ENCODE measurements around the gene ODAM.
"Not testable (repeated sequence)": the region's sequence is repeated elsewhere in the genome, so short reads cannot be mapped to it uniquely, and the experiment has no call there.

The ODAM gene

GRCh38 chr4:70191647-70192046 is 3.9 kb upstream of the ODAM start:
- DNase-seq, result no peak
- Histone ChIP-seq H3K27me3 (replicated peaks in 2 of 5; ENCODE audit: control insufficient read depth in 4 of 5, insufficient read depth in 5 of 5, low read length in 4 of 5) (no peaks in the 10 kb centered on the region), H3K4me3 (ENCODE audit: control insufficient read depth in 1 of 7, extremely low read depth in 1 of 7, insufficient read depth in 4 of 7, low read depth in 2 of 7, low read length in 6 of 7) (no peak overlapping the region), H3K27ac (ENCODE audit: insufficient read depth in 1 of 2, low read depth in 1 of 2, low read length in 2 of 2, poor library complexity in 1 of 2, severe bottlenecking in 2 of 2) (no peak overlapping the region), H3K36me3 (ENCODE audit: control insufficient read depth in 4 of 4, insufficient read depth in 4 of 4, low read length in 3 of 4) (no peaks in the 10 kb centered on the region), H3K9me3 (ENCODE audit: control extremely low read depth in 1 of 5, control insufficient read depth in 4 of 5, insufficient read depth in 2 of 5, low read depth in 1 of 5, low read length in 4 of 5) (no peaks in the 10 kb centered on the region), H3K4me1 (ENCODE audit: control extremely low read depth in 1 of 4, control insufficient read depth in 4 of 4, insufficient read depth in 4 of 4, low read length in 3 of 4) (no peaks in the 10 kb centered on the region)
- POLR2A ChIA-PET, result no interaction called here
- WGBS (ENCODE audit: insufficient coverage), result no CpG with 5 or more reads among the region's 1 CpG
- CTCF ChIA-PET, result no interaction called here

GRCh38 chr4:70192895-70193294 is 2.6 kb upstream of the ODAM start:
- H3K9me3 ChIP-seq (ENCODE audit: control extremely low read depth in 1 of 5, control insufficient read depth in 4 of 5, insufficient read depth in 2 of 5, low read depth in 1 of 5, low read length in 4 of 5), result no peaks in the 10 kb centered on the region
- no peak overlapping the region for H3K27ac ChIP-seq (ENCODE audit: insufficient read depth in 1 of 2, low read depth in 1 of 2, low read length in 2 of 2, poor library complexity in 1 of 2, severe bottlenecking in 2 of 2)
- DNase-seq, result no peak
- POLR2A ChIA-PET, result no interaction called here
- WGBS (ENCODE audit: insufficient coverage), result no CpG with 5 or more reads among the region's 2 CpGs
- CTCF ChIA-PET, result no interaction called here
- no peaks in the 10 kb centered on the region for H3K4me1 ChIP-seq (ENCODE audit: control extremely low read depth in 1 of 4, control insufficient read depth in 4 of 4, insufficient read depth in 4 of 4, low read length in 3 of 4)
- H3K4me3 ChIP-seq (ENCODE audit: control insufficient read depth in 1 of 7, extremely low read depth in 1 of 7, insufficient read depth in 4 of 7, low read depth in 2 of 7, low read length in 6 of 7), result no peak overlapping the region
- no peaks in the 10 kb centered on the region for H3K36me3 ChIP-seq (ENCODE audit: control insufficient read depth in 4 of 4, insufficient read depth in 4 of 4, low read length in 3 of 4)
- no peaks in the 10 kb centered on the region for H3K27me3 ChIP-seq (replicated peaks in 2 of 5; ENCODE audit: control insufficient read depth in 4 of 5, insufficient read depth in 5 of 5, low read length in 4 of 5)

GRCh38 chr4:70196857-70197256 is 1.3 kb downstream of the ODAM start:
- no CpG with 5 or more reads among the region's 2 CpGs for WGBS (ENCODE audit: insufficient coverage)
- CTCF ChIA-PET, result no interaction called here
- DNase-seq, result no peak

DNA sequence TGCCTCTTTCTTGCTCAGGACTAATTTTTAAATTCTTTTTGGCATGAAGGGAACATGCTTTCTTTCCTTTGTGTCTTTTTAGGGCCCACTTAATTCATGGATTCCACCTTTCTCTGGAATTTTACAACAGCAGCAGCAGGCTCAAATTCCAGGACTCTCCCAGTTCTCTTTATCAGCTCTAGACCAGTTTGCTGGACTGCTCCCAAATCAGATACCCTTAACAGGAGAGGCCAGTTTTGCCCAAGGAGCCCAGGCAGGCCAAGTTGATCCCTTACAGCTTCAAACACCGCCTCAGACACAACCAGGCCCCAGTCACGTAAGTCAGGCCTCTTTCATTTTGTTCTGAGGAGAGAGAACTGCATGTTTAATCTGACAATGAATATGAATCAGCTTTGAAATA is 2.3 kb downstream of the ODAM start:
- no peaks in the 10 kb centered on the region for H3K36me3 ChIP-seq (ENCODE audit: control insufficient read depth in 4 of 4, insufficient read depth in 4 of 4, low read length in 3 of 4)
- ChIA-PET POLR2A (no interaction called here), CTCF (no interaction called here)
- H3K27ac ChIP-seq (ENCODE audit: insufficient read depth in 1 of 2, low read depth in 1 of 2, low read length in 2 of 2, poor library complexity in 1 of 2, severe bottlenecking in 2 of 2), result no peak overlapping the region
- peaks cover 0 to 2% (median 0%) of the 10 kb centered on the region in 5 experiments for H3K27me3 ChIP-seq (replicated peaks in 2 of 5; ENCODE audit: control insufficient read depth in 4 of 5, insufficient read depth in 5 of 5, low read length in 4 of 5)
- DNase-seq, result no peak
- no peak overlapping the region for H3K4me3 ChIP-seq (ENCODE audit: control insufficient read depth in 1 of 7, extremely low read depth in 1 of 7, insufficient read depth in 4 of 7, low read depth in 2 of 7, low read length in 6 of 7)
- WGBS (ENCODE audit: insufficient coverage), result no CpG with 5 or more reads among the region's 2 CpGs
- H3K9me3 ChIP-seq (ENCODE audit: control extremely low read depth in 1 of 5, control insufficient read depth in 4 of 5, insufficient read depth in 2 of 5, low read depth in 1 of 5, low read length in 4 of 5), result no peaks in the 10 kb centered on the region
- no peaks in the 10 kb centered on the region for H3K4me1 ChIP-seq (ENCODE audit: control extremely low read depth in 1 of 4, control insufficient read depth in 4 of 4, insufficient read depth in 4 of 4, low read length in 3 of 4)

More at GRCh38 chr4:70196857-70197256, 1.3 kb downstream of the ODAM start:
- Histone ChIP-seq H3K36me3 (ENCODE audit: control insufficient read depth in 4 of 4, insufficient read depth in 4 of 4, low read length in 3 of 4) (no peaks in the 10 kb centered on the region), H3K27ac (ENCODE audit: insufficient read depth in 1 of 2, low read depth in 1 of 2, low read length in 2 of 2, poor library complexity in 1 of 2, severe bottlenecking in 2 of 2) (no peak overlapping the region), H3K4me1 (ENCODE audit: control extremely low read depth in 1 of 4, control insufficient read depth in 4 of 4, insufficient read depth in 4 of 4, low read length in 3 of 4) (no peaks in the 10 kb centered on the region), H3K27me3 (replicated peaks in 2 of 5; ENCODE audit: control insufficient read depth in 4 of 5, insufficient read depth in 5 of 5, low read length in 4 of 5) (peaks cover 0 to 2% (median 0%) of the 10 kb centered on the region in 5 experiments), H3K9me3 (ENCODE audit: control extremely low read depth in 1 of 5, control insufficient read depth in 4 of 5, insufficient read depth in 2 of 5, low read depth in 1 of 5, low read length in 4 of 5) (no peaks in the 10 kb centered on the region), H3K4me3 (ENCODE audit: control insufficient read depth in 1 of 7, extremely low read depth in 1 of 7, insufficient read depth in 4 of 7, low read depth in 2 of 7, low read length in 6 of 7) (no peak overlapping the region)
- POLR2A ChIA-PET, result no interaction called here

GRCh38 chr4:70203601-70204000 is 8.1 kb downstream of the ODAM start:
- no CpG with 5 or more reads among the region's 1 CpG for WGBS (ENCODE audit: insufficient coverage)
- no peaks in the 10 kb centered on the region for H3K4me1 ChIP-seq (ENCODE audit: control extremely low read depth in 1 of 4, control insufficient read depth in 4 of 4, insufficient read depth in 4 of 4, low read length in 3 of 4)
- ChIA-PET POLR2A (no interaction called here), CTCF (interaction anchor here (1.2 kb wide), 1 partner anchor 20 kb away, joined by 3 read pairs; no protein-coding TSS in a partner anchor)
- H3K36me3 ChIP-seq (ENCODE audit: control insufficient read depth in 4 of 4, insufficient read depth in 4 of 4, low read length in 3 of 4), result no peaks in the 10 kb centered on the region
- no peak overlapping the region for H3K4me3 ChIP-seq (ENCODE audit: control insufficient read depth in 1 of 7, extremely low read depth in 1 of 7, insufficient read depth in 4 of 7, low read depth in 2 of 7, low read length in 6 of 7)
- no peak overlapping the region for H3K27ac ChIP-seq (ENCODE audit: insufficient read depth in 1 of 2, low read depth in 1 of 2, low read length in 2 of 2, poor library complexity in 1 of 2, severe bottlenecking in 2 of 2)
- H3K27me3 ChIP-seq (replicated peaks in 2 of 5; ENCODE audit: control insufficient read depth in 4 of 5, insufficient read depth in 5 of 5, low read length in 4 of 5), result peaks cover 0 to 4% (median 0%) of the 10 kb centered on the region in 5 experiments
- no peak for DNase-seq
- no peaks in the 10 kb centered on the region for H3K9me3 ChIP-seq (ENCODE audit: control extremely low read depth in 1 of 5, control insufficient read depth in 4 of 5, insufficient read depth in 2 of 5, low read depth in 1 of 5, low read length in 4 of 5)

DNA sequence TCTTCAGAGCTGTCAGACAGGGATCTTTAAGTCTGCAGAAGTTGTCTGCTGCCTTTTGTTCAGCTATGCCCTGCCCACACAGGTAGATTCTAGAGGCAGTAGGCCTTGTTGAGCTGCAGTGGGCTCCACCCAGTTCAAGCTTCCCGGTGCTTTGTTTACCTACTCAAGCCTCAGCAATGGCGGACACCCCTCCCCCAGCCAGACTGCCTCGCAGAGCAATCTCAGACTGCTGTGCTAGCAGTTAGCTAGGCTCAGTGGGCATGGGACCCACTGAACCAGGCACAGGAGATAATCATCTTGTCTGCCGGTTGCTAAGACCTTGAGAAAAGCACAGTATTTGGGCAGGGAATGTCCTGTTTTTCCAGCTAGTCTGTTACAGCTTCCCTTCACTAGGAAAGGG is 17.2 kb downstream of the ODAM start:
- H3K9me3 ChIP-seq (ENCODE audit: control extremely low read depth in 1 of 5, control insufficient read depth in 4 of 5, insufficient read depth in 2 of 5, low read depth in 1 of 5, low read length in 4 of 5); H3K4me1 ChIP-seq (ENCODE audit: control extremely low read depth in 1 of 4, control insufficient read depth in 4 of 4, insufficient read depth in 4 of 4, low read length in 3 of 4); DNase-seq; H3K27ac ChIP-seq (ENCODE audit: insufficient read depth in 1 of 2, low read depth in 1 of 2, low read length in 2 of 2, poor library complexity in 1 of 2, severe bottlenecking in 2 of 2); POLR2A ChIA-PET; H3K27me3 ChIP-seq (replicated peaks in 2 of 5; ENCODE audit: control insufficient read depth in 4 of 5, insufficient read depth in 5 of 5, low read length in 4 of 5); H3K4me3 ChIP-seq (ENCODE audit: control insufficient read depth in 1 of 7, extremely low read depth in 1 of 7, insufficient read depth in 4 of 7, low read depth in 2 of 7, low read length in 6 of 7); CTCF ChIA-PET; H3K36me3 ChIP-seq (ENCODE audit: control insufficient read depth in 4 of 4, insufficient read depth in 4 of 4, low read length in 3 of 4): not testable (repeated sequence)
- WGBS (ENCODE audit: insufficient coverage), result 79% methylated on average over 4 of the region's 4 CpGs

GRCh38 chr4:70216109-70216508 is 20.6 kb downstream of the ODAM start:
- H3K4me1 ChIP-seq (ENCODE audit: control extremely low read depth in 1 of 4, control insufficient read depth in 4 of 4, insufficient read depth in 4 of 4, low read length in 3 of 4); H3K36me3 ChIP-seq (ENCODE audit: control insufficient read depth in 4 of 4, insufficient read depth in 4 of 4, low read length in 3 of 4); H3K27ac ChIP-seq (ENCODE audit: insufficient read depth in 1 of 2, low read depth in 1 of 2, low read length in 2 of 2, poor library complexity in 1 of 2, severe bottlenecking in 2 of 2); H3K9me3 ChIP-seq (ENCODE audit: control extremely low read depth in 1 of 5, control insufficient read depth in 4 of 5, insufficient read depth in 2 of 5, low read depth in 1 of 5, low read length in 4 of 5); DNase-seq; H3K27me3 ChIP-seq (replicated peaks in 2 of 5; ENCODE audit: control insufficient read depth in 4 of 5, insufficient read depth in 5 of 5, low read length in 4 of 5); CTCF ChIA-PET; POLR2A ChIA-PET; H3K4me3 ChIP-seq (ENCODE audit: control insufficient read depth in 1 of 7, extremely low read depth in 1 of 7, insufficient read depth in 4 of 7, low read depth in 2 of 7, low read length in 6 of 7): not testable (repeated sequence)

Measured in common myeloid progenitor, CD34-positive (primary cell).